GM19463 (cell line): ENCODE data around the gene SCGB3A1.

Source experiments
- ATAC-seq: cut with Tn5 transposase; IDR thresholded peaks from one replicate; pipeline ENCODE4 v1.9.1; 2021; ENCODE audit warnings: mild to moderate bottlenecking, moderate library complexity; ENCODE audit not compliant: unreplicated experiment

Gene SCGB3A1

GRCh38 chr5:180591311-180591887 is at the start of gene SCGB3A1:
SCGB3A1 (minus strand) TSS chr5:180591499; CDS start chr5:180591462, 37 bp downstream.
- no peak for ATAC-seq

GRCh38 chr5:180640611-180640860 is 49.2 kb upstream of the SCGB3A1 start:
- ATAC-seq = no peak

GRCh38 chr5:180639741-180640610 is 48.7 kb upstream of the SCGB3A1 start:
- ATAC-seq = no peak

GRCh38 chr5:180639287-180639686 is 48.0 kb upstream of the SCGB3A1 start:
- no peak for ATAC-seq

GRCh38 chr5:180637962-180638680 is 46.8 kb upstream of the SCGB3A1 start:
- no peak for ATAC-seq

- ATAC-seq = no peak
These were observed 45.2 kb upstream of the SCGB3A1 start for GRCh38 chr5:180636403-180637075.

- ATAC-seq = no peak
These were observed 44.7 kb upstream of the SCGB3A1 start for GRCh38 chr5:180636016-180636402.

- no peak for ATAC-seq
These were observed 42.2 kb upstream of the SCGB3A1 start for GRCh38 chr5:180633283-180634177.

- ATAC-seq = no peak
These were observed 41.5 kb upstream of the SCGB3A1 start for GRCh38 chr5:180632768-180633167.

GRCh38 chr5:180631549-180632383 is 40.5 kb upstream of the SCGB3A1 start:
- no peak for ATAC-seq

GRCh38 chr5:180630426-180630825 is 39.1 kb upstream of the SCGB3A1 start:
- no peak for ATAC-seq

- no peak for ATAC-seq
These were observed 38.6 kb upstream of the SCGB3A1 start for GRCh38 chr5:180629831-180630382.

- ATAC-seq = no peak
These were observed 37.8 kb upstream of the SCGB3A1 start for GRCh38 chr5:180628827-180629750.

GRCh38 chr5:180628211-180628610 is 36.9 kb upstream of the SCGB3A1 start:
- no peak for ATAC-seq

- ATAC-seq = no peak
These were observed 36.3 kb upstream of the SCGB3A1 start for GRCh38 chr5:180627386-180628120.

- ATAC-seq = no peak
These were observed 35.5 kb upstream of the SCGB3A1 start for GRCh38 chr5:180626661-180627385.
